HG03342 (cell line): ENCODE data around the gene MTREX.
"Not testable (repeated sequence)": the region's sequence is repeated elsewhere in the genome, so short reads cannot be mapped to it uniquely, and the experiment has no call there.

ENCODE experiments used
- ATAC-seq: cut with Tn5 transposase; IDR thresholded peaks from one replicate; pipeline ENCODE4 v1.9.1; 2021; ENCODE audit warnings: mild to moderate bottlenecking, moderate library complexity; ENCODE audit not compliant: unreplicated experiment

MTREX gene

DNA sequence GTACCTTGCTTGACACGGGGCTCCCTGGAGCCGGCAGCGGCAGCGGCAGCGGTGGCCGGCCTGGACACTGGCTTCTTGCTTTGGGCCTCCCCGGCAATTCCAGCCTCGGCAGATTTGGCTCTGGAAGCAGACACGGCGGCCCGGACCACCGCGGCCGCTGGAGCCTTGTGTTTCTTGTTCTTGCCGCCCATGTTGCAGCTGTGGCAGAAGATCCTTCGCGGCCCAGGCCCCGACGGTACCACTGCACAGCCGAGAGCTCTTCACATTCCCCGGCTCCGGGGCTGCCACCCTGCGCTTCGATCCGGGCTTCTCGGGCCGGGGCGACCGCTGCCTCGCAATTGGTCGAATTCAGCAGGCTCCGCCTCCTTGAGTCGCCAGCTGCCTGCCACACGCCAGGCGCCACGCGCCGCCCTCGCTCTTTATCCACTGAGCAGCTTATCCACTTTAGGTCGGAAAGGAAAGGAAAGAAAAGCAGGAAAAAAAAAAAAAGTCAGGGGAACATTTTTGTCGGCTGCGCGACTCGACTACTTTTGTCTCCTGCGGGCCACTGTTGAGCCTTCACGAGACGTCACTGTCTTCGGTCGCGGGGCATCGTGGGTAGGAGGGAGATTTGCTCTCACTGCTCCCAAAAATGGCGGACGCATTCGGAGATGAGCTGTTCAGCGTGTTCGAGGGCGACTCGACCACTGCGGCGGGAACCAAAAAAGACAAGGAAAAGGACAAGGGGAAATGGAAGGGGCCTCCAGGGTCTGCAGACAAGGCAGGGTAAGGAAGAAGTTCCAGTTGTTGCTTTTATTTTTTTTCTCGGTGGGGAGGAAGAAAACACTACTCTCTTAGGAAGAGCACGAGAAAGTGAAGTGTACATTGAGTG, at the start of gene MTREX, which contains the start of gene DHX29:
TSS of gene MTREX (plus strand) at position 607 of the 871 bp plus-strand sequence. CDS start at position 632, 25 bp downstream.
TSS of gene DHX29 (minus strand) at position 312 of the 871 bp plus-strand sequence. CDS start at position 191, 121 bp downstream.
- ATAC-seq, result peak; percentile 87

DNA sequence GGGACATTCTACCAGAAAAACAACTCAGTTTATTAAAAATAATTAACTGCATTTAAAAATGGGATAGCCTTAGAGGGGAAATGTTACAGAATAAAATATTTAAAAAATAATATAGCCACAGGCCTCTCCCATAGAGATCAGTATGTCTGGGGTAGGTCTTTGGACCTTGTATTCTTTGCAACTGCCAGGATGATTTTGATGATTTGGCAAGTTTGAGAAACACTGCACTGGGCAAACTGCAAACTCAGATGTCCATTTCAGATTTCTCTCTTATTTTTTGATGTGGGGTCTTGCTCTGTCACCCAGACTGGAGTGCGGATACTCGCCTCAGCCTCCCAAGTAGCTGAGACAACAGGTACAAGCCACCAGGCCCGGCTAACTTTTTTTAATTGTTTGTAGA, 49.5 kb upstream of the MTREX start:
- ATAC-seq, result no peak

DNA sequence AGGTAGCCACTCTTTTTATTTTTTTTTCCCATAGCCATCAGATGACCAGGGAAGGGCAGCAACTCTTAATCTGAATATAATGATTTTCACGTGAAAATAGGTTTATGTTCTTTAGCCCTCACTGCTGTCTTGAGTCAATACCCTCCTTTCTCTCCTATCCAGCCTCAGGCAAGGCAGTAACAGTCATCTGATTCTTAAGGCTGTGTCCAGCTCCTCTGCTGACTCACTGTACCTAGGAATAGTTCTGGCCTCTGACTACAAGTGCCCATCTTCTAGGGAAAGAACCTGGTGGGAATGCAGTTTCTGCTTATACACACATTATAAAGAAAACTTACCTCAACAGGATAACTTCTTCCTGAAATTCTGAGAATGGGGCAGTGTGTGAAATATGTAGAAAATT, 31.0 kb upstream of the MTREX start:
- ATAC-seq, result no peak

DNA sequence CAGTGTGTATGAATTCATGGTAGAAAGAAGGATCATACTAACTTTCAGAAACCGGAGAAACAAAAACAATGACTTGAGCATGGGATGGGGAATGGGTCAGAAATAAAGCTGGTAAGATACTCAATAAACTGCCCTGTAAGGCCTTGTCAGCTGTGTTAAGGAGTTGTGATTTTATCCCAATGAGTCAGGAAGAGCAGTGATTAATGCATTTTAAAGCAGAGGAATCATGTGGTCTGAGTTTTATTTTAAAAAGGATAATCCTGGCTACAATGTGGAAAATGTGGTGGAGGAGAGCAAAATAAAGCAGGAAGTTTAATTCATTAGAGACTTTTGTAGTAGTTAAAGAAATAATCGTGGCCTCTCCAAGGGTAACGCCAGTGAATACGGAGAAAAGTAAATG, 29.0 kb upstream of the MTREX start:
- ATAC-seq, result no peak

DNA sequence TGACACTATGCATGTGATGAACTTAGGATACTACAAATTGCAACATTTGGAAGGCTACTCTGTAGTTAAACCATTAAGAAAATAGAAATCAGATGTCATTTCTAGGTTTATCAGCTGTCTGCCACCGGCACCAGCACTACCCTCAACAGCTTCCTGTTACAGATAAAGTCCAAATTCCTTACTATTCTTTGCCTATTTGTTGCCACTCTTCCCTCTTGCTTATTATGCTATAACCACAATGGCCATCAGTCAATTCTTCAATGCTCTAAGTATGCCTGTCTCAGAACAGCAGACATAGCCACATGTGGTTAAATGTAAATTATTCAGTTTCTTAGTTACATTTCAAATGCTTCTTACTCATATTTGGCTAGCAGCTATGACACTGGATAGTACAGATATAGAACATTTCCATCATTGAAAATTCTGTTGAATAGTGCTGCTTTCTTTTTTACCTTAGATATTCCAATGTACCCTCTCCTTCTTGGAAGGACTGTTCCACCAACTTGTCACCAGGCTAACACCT, 21.3 kb upstream of the MTREX start:
- no peak for ATAC-seq

DNA sequence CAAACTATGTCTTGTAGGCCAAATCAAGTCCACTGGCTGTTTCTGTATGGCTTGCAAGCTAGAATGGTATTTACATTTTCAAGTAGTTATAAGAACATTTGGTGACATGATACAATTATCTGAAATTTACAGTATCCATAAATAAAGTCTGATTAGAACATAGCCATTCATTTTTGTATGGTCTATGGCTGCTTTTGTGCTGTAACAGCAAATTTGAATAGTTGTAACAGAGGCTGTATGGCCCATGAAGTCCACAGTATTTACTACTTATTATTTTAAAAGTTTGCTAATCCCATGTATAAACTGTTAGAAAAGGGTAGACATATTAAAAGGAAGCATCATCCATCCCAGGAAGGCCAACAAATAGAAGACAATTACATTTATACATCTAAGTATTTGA, 18.0 kb upstream of the MTREX start:
- ATAC-seq, result no peak

DNA sequence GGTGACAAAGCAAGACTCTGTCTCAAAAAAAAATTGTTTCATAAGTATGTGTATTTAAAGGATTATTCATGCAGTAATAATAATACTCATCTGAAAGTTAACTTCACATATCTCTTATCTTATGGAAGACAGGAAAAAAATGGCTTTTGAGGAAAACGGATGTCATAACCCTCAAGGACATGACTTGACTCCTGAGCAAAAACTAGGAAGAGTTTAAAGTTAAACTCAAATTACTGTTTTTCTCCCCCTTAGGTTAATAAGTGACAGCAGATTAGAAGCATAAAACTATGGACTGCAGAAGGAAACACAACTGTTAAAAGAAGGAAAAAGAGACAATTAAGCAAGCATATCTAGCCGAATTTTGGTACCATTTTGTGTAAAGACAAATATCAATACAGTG, 16.8 kb upstream of the MTREX start:
- ATAC-seq, result no peak

DNA sequence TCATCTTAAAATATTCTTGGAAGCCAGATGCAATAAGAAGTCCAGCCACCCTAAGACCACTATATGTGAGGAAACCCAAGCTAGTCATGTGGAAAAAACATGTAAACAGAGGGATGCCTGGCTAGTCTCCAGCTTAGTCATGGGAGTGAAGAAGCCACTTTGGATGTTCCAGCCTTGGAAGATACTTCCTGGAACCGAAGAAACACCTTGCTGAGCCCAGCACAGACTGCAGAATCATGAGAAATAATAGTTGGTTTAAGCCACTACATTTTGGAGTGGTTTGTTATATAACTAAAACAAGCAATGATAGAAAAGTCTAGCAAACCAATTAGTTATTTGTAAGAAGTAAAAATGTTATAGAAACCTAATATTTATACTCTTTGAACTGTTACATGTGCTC, 12.9 kb upstream of the MTREX start:
- no peak for ATAC-seq

DNA sequence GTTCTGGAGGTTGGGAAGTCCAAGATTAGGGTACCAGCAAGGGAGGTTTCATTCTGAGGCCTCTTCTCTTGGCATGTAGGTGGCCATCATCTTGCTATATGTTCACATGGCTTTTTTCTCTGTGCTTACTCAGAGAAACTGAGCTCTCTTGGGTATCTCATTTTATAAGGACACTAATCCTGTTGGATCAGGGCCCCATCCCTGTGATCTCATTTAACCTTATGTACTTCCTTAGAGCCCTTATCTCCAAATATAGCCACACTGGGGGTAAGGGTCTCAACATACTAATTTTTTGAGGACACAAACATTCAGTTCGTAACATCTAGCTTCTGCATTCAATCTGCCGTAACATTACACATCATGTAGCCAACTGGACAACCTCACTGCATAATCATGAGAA, 6.9 kb upstream of the MTREX start:
- no peak for ATAC-seq

DNA sequence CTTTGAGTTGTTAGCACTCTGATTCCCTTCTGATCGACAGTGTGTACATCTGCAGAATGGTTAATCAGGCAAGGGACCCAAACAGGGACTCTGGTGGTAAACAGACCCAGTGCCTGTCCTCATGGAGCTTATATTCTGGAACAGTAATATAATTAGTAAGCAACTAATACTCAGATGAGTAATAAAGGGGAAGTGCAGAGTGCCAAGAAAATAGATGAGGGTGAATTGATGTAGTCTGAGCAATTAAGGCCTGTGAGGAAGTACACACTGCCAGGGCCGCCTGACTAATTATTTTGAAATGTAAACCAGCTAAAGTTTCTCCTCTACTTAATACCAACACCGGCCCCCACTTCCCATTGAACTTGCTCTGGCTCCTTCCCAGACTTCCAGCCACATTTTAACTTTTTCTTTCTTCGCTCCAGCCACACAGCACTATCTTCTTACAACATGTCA, 4.5 kb upstream of the MTREX start:
- no peak for ATAC-seq

DNA sequence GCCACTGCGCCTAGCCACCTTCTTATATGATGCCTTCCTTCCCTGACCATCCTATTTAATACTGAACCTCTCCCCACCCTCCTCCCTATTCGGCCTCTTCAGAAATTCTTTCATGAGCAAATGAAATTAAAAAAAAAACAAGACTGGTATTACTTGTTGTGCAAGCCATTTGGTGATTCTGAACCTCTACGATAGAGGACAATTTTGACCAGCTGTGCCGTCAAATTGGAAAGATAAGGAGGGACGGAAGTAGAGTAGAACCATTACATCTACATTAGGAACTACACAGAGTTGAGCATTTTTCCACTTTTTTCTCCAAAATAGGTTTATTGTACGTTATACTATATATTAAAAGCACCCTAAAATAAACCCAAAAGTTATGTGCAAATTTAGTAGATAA, 3.2 kb upstream of the MTREX start:
- no peak for ATAC-seq

DNA sequence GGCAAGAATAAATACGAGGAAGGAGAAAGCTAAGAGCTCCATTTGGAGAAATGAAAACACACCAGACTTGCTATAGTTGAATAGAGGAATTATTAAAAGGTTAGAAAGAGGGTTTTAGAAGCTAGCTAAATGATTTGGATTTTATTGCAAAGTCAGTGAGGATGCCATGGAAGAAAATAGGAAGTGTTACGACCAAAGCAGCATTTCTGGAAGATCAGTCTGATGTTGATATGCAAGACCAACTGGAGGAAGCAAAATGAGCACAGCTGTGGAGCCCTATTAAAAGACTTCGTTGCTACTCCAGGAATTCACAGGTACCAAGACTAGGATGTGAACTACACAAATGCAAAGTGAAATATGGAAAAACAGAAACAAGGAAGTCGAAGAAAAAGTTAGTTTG, 2.4 kb upstream of the MTREX start:
- no peak for ATAC-seq

DNA sequence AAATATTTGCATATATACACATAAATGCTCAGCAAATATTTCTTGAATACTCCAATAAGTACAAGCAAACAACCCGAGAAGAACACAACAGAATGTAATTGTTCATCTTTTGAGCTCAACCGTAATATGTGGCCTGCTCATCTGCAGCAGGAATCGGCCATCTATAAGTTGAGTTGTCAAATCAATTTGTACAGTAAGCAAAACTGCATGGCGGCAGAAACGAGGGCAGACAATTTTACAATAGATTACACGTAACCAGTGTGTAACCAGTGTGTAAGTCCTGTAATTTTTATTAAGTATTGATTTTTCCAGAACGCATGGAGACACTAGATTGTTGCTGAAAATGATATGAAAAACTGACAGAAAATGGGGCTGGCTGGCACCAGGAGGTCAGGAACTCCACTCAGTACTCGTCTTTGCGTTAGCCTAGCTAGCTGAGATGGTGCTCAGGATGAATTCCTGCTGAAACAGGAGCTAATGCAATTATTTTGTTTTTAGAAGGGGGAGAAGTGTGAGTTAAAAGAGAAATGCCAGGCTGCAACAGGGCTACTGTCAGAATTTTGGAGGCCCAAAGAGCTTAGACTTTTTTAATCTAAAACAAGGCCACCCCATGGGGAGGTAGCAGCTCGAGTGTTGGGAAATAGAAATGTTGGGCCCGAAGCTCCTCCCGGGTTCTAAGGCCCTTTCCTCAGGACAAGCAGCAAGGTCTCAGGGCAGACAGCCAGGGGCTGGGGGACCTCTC, 977 bp upstream of the MTREX start:
- ATAC-seq, result peak; percentile 12

DNA sequence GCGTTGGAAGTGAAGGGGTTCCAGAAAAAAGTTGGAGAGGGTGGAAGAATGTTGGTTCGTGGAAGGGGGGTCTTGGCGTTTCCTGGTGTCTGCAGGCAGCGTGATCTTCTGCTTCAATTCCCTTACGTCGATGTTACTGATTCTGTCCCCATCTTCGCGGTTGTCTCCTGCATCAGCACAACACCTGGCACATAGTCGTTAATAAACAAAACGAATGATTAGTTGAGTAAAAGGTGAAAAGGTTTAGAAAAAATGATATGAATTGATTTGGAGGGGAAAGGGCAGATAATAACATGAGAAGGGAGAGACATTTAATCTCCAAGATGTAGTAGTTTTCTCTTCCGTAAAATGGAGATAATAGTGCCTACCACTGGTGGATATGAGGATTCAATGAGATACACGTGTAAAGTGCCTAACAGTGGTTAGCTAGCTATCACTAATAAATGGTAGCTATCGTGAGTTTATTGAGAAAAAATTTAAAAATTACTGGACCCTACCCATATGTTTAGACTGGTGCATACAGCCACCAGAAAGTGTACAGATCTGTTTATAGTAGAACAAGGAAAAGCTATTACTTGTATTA, 556 bp downstream of the MTREX start:
- peak; percentile 5 for ATAC-seq

DNA sequence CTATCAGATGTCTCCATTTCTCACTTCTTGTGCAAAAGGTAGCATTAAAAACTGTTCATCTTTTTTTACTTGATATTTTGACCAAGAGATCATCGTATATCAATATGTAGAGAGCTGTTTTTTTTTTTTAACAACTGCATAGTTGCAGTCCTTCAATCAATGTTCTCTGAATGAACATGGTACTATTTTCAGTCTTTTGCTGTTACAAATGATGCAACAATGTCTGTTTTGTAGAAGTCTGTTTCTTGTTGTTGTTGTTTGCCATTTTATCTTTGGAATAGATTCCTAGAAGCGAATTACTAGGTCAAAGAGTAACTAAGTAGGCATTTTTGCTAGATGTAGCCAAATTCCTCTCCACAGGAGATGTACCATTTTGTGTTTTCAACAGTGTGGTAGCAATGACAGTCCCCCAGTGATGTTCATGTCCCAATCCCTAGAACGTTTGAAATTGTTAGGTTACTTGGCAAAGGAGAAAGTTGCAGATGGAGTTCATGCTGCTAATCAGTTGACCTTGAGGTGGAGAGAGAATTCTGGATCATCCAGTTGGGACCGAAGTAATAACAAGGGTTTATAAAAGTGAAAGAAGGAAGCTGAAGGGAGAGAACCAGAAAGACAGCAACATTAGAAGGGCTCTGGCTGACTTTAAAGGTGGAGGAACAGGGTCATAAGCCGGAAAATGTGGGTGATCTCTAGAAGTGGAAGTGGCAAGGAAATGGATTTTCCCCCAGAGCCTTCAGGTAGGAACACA, 6.3 kb downstream of the MTREX start:
- no peak for ATAC-seq

DNA sequence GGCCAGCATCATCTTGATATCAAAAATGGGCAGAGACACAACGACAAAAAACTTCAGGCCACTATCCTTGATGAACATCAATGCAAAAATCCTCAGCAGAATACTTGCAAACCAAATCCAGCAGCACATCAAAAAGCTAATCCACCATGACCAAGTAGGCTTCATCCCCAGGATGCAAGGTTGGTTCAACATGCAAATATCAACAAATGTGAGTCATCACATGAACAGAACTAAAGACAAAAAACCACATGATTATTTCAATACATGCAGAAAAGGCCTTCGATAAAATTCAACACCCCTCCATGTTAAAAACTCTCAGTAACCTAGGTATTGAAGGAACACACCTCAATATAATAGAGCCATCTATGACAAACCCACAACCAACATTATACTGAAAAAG, 8.5 kb downstream of the MTREX start:
- no peak for ATAC-seq

DNA sequence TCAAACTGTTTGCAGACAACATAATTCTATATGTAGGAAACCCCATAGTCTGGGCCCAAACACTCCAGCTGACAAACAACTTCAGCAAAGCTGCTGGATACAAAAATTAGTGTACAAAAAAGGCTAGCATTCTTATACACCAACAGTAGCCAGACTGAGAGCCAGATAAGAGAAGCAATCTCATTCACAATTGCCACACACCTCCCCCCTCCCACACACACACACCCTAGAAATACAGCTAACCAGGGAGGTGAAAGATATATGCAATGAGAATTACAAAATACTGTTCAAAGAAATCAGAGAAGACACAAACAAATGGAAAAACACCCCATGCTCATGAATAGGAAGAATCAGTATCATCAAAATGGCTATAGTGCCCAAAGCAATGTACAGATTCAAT, 9.0 kb downstream of the MTREX start:
- ATAC-seq, result no peak

DNA sequence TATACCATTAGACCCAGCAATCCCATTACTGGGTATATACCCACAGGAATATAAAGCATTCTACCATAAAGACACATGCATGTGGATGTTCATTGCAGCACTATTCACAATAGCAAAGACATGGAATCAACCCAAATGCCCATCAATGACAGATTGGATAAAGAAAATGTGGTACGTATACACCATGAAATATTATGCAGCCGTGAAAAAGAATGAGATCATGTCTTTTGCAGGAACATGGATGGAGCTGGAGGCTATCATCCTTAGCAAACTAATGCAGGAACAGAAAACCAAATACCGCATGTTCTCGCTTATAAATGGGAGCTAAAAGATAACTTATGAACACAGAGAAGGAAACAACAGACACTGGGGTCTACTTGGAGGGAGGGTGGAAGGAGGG, 10.4 kb downstream of the MTREX start:
- not testable (repeated sequence) for ATAC-seq

DNA sequence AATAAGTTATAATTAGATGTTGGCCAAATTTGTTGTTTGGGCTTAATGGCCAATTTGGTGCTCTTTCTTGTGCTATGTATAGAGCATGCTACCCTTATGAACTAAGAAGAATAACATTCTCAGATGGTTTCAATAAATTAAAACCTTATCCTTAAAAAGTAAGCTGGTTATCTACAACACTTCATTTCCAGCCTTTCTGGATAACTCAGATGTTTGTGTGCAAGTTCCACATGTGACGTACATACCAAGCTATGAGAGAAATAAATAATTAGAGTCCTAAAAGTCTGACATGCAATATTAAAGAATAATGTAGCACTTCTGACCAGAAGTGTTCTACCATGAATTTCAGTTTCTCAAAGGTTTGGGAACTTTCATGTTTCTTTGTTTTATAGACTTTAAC, 11.7 kb downstream of the MTREX start:
- ATAC-seq, result no peak

DNA sequence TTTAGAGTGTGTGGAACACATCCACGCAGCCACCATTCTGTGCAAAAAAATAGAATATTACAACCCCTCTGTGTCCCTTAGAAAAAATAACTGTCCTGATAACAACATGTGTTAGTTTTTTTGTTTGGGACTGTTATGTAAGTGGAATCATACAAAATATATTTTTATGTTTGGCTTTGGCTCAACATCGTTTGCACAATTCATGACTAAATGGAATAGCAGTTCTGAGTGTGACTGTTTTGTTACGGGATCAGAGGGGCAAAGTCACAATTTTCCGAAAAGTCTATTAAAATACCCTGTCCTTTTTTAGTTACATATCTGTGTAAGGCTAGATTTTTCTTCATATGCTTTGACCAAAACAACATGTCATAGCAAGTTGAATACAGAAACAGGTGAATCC, 12.8 kb downstream of the MTREX start:
- no peak for ATAC-seq

DNA sequence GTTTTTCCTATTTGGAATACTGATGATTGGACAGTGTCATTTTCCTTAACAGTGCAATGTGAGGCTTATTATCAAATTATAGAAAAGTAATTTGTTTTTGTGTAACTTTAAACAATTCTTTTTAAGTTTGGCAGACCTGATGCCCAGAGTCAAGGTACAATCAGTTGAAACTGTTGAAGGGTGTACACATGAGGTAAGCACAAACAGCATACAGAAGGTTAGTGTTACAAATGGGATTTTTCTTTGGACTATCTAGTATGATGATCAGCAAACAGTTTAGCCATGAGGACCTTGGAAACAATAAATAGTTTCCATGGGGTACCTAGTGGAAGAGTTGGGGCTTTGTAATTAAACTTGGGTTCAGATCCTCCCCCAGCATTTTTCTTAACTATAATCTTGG, 16.2 kb downstream of the MTREX start:
- ATAC-seq, result no peak
